ENCODE data around the gene PCDHGB3. TPM values are rescaled to one million over a fixed set of nuclear protein-coding genes. Genes with fewer than 3 reads are reported as not detected.

The PCDHGB3 gene
- total RNA-seq, 6 experiments from 2014 or later, result 3.9 to 4.5 (median 4.3) TPM

GRCh38 chr5:141363952-141364660 is 5.9 kb upstream of the PCDHGB3 start, which contains the start of gene PCDHGA5:
Gene PCDHGA5, plus strand, starts transcription at chr5:141364162. Its CDS starts 169 bp downstream, at chr5:141364331.
- H3K36me3 Mint-ChIP-seq (ENCODE audit: low read depth), result peaks cover 54% of the 10 kb centered on the region
- DNase-seq, result no peak
- H3K27me3 Mint-ChIP-seq (ENCODE audit: insufficient read depth), result peaks cover 4% of the 10 kb centered on the region
- H3K9me3 Mint-ChIP-seq, result peaks cover 66% of the 10 kb centered on the region
- no peak within 1 kb of the TSS for H3K27ac Mint-ChIP-seq
- TF ChIP-seq CTCF (IDR thresholded peaks at IDR 0.05), result no peak
- no peak within 1 kb of the TSS; the same call in 1 of the 2 replicates for H3K4me3 Mint-ChIP-seq
- peaks cover 22% of the 10 kb centered on the region for H3K4me1 Mint-ChIP-seq (ENCODE audit: low read depth)

GRCh38 chr5:141366016-141366896 is 3.8 kb upstream of the PCDHGB3 start:
- H3K4me1 Mint-ChIP-seq (ENCODE audit: low read depth), result peaks cover 25% of the 10 kb centered on the region
- TF ChIP-seq CTCF (IDR thresholded peaks at IDR 0.05), result no peak
- H3K36me3 Mint-ChIP-seq (ENCODE audit: low read depth), result peaks cover 51% of the 10 kb centered on the region
- no peak for DNase-seq
- H3K27me3 Mint-ChIP-seq (ENCODE audit: insufficient read depth), result peaks cover 3% of the 10 kb centered on the region
- no peak overlapping the region for H3K27ac Mint-ChIP-seq
- H3K4me3 Mint-ChIP-seq, result no peak overlapping the region
- H3K9me3 Mint-ChIP-seq, result peaks cover 60% of the 10 kb centered on the region

- H3K36me3 Mint-ChIP-seq (ENCODE audit: low read depth), result peaks cover 52% of the 10 kb centered on the region
- H3K27ac Mint-ChIP-seq, result no peak overlapping the region
- no peak for TF ChIP-seq CTCF (IDR thresholded peaks at IDR 0.05)
These were observed 1.8 kb downstream of the PCDHGB3 start for GRCh38 chr5:141371572-141372475.

GRCh38 chr5:141373673-141374317 is 3.8 kb downstream of the PCDHGB3 start, which contains the start of gene PCDHGA6:
Gene PCDHGA6, plus strand, starts transcription at chr5:141373891. Its CDS starts 193 bp downstream, at chr5:141374084.
- peaks cover 63% of the 10 kb centered on the region for H3K9me3 Mint-ChIP-seq

More at GRCh38 chr5:141371572-141372475, 1.8 kb downstream of the PCDHGB3 start:
- Mint-ChIP-seq H3K27me3 (ENCODE audit: insufficient read depth) (peaks cover 2% of the 10 kb centered on the region), H3K4me1 (ENCODE audit: low read depth) (peaks cover 20% of the 10 kb centered on the region), H3K9me3 (peaks cover 59% of the 10 kb centered on the region), H3K4me3 (no peak overlapping the region)
- DNase-seq, result no peak

More at GRCh38 chr5:141373673-141374317, 3.8 kb downstream of the PCDHGB3 start, which contains the start of gene PCDHGA6:
- no peak for DNase-seq
- Mint-ChIP-seq H3K36me3 (ENCODE audit: low read depth) (peaks cover 57% of the 10 kb centered on the region), H3K4me3 (no peak within 1 kb of the TSS; the same call in 1 of the 2 replicates), H3K4me1 (ENCODE audit: low read depth) (peaks cover 20% of the 10 kb centered on the region), H3K27ac (no peak within 1 kb of the TSS), H3K27me3 (ENCODE audit: insufficient read depth) (peaks cover 2% of the 10 kb centered on the region)
- peak; percentile 50 for TF ChIP-seq CTCF (IDR thresholded peaks at IDR 0.05)

Measured in HFFc6 (cell line).